K562 (cell line): Measurements from ENCODE around the gene EMD. TPM values are rescaled to one million over a fixed set of nuclear protein-coding genes. Genes with fewer than 3 reads are reported as not detected.
A peak's percentile ranks its signal among the peaks of the same experiment; 100 is the strongest.

Experiments used
- AFF4 ChIP-seq: sonication (generic); formaldehyde crosslinking; IDR thresholded peaks from 2 replicates; pipeline ENCODE4 v1.8.0; 2023; ENCODE audit warnings: mild to moderate bottlenecking, missing genetic modification reagents
- CEBPZ ChIP-seq: fragments of 150-350 bp; IDR thresholded peaks from 2 replicates; pipeline ENCODE4 v1.6.1; 2014; ENCODE audit warnings: low read depth, mild to moderate bottlenecking, low read length, borderline replicate concordance
- ELF4 ChIP-seq: fragments of 450-650 bp; formaldehyde crosslinking; IDR thresholded peaks from 2 replicates; pipeline ENCODE4 v1.4.0; 2022; ENCODE audit warnings: missing genetic modification characterization
- IFI16 ChIP-seq: fragments of 250-450 bp; sonication (Bioruptor Pico); IDR thresholded peaks from 2 replicates; pipeline ENCODE4 v2.1.2; 2022; ENCODE audit warnings: mild to moderate bottlenecking, inconsistent platforms
- MCM7 ChIP-seq, 2 experiments: fragments of 450-650 bp; IDR thresholded peaks; 2 replicates each; pipeline ENCODE4 v1.6.1; 2016 to 2018
- MEIS2 ChIP-seq: fragments of 450-650 bp; IDR thresholded peaks from 2 replicates; pipeline ENCODE4 v1.6.1; 2014; ENCODE audit warnings: mild to moderate bottlenecking; ENCODE audit not compliant: partially characterized antibody
- NEUROD1 ChIP-seq: fragments of 150-350 bp; IDR thresholded peaks from 2 replicates; pipeline ENCODE4 v1.6.1; 2014; ENCODE audit warnings: borderline replicate concordance, low read length, low read depth; ENCODE audit not compliant: partially characterized antibody
- NFIC ChIP-seq: fragments of 450-650 bp; IDR thresholded peaks from 2 replicates; pipeline ENCODE4 v1.6.1; 2017; ENCODE audit warnings: mild to moderate bottlenecking, inconsistent platforms
- NR4A1 ChIP-seq, 2 experiments: fragments of 250-450 bp in 1 of 2; fragments of 450-650 bp in 1 of 2; sonication (Bioruptor Pico) in 1 of 2; IDR thresholded peaks; 2 replicates each; pipeline versions ENCODE4 v1.4.0 to v1.6.1; 2016 to 2020; ENCODE audit warnings: mild to moderate bottlenecking in 2 of 2, missing compliant biosample characterization in 1 of 2, missing genetic modification characterization in 1 of 2, moderate library complexity in 1 of 2
- PCBP2 ChIP-seq: fragments of 200-400 bp; formaldehyde crosslinking; IDR thresholded peaks from 2 replicates; pipeline ENCODE4 v1.6.1; 2018; ENCODE audit warnings: low read length, low read depth, mild to moderate bottlenecking, moderate library complexity; ENCODE audit not compliant: poor library complexity, severe bottlenecking
- POLR2AphosphoS5 ChIP-seq: IDR thresholded peaks from 2 replicates; pipeline ENCODE4 v1.6.1; 2011; ENCODE audit warnings: mild to moderate bottlenecking, low read depth, low read length, moderate library complexity; ENCODE audit not compliant: control insufficient read depth, insufficient read depth
- SIRT6 ChIP-seq: IDR thresholded peaks from one replicate; pipeline ENCODE4 v1.6.1; 2012; ENCODE audit warnings: low read depth, mild to moderate bottlenecking, control low read depth, inconsistent platforms, low read length, moderate library complexity
- SMAD3 ChIP-seq: fragments of 450-650 bp; formaldehyde crosslinking; conservative IDR thresholded peaks from 2 replicates; pipeline ENCODE4 v1.4.0; 2020; ENCODE audit warnings: mild to moderate bottlenecking
- TAF1 ChIP-seq: IDR thresholded peaks from 2 replicates; pipeline ENCODE4 v1.6.1; 2011; ENCODE audit warnings: mild to moderate bottlenecking, low read length, moderate library complexity; ENCODE audit not compliant: insufficient read depth, control insufficient read depth, severe bottlenecking; ENCODE audit errors: extremely low read depth
- THRA ChIP-seq: fragments of 450-650 bp; IDR thresholded peaks from 2 replicates; pipeline ENCODE4 v1.6.1; 2017; ENCODE audit warnings: mild to moderate bottlenecking, moderate library complexity
- U2AF2 ChIP-seq: fragments of 200-400 bp; formaldehyde crosslinking; optimal IDR thresholded peaks from 2 replicates; pipeline ENCODE3; 2017; ENCODE audit warnings: low read depth, mild to moderate bottlenecking, low read length
- ZNF507 ChIP-seq: conservative IDR thresholded peaks from 2 replicates; pipeline ENCODE4 v1.6.1; 2017; ENCODE audit warnings: missing genetic modification characterization, missing compliant biosample characterization
- ZNF75A ChIP-seq: fragments of 450-650 bp; formaldehyde crosslinking; IDR thresholded peaks from 2 replicates; pipeline ENCODE4 v1.4.0; 2020; ENCODE audit warnings: mild to moderate bottlenecking
- polyA plus RNA-seq, 8 experiments: library from polyadenylated mRNA; depleted of rRNA in 4 of 8; stranded (reverse) in 5 of 8; unstranded in 3 of 8; fragments of >200 nt; fragmentation: Nextera tagmentation in 2 of 8; fragmentation: Illumina TruSeq in 1 of 8; extraction: Ambion mirVana in 2 of 8; extraction: Trizol in 1 of 8; gene quantifications; 2 replicates each; pipeline versions ENCODE4 v1.2.1 to v1.2.3, GENCODE V29; 2011 to 2014; ENCODE audit warnings: inconsistent platforms in 1 of 8, missing spikeins in 1 of 8
- total RNA-seq, 7 experiments: library from RNA; depleted of rRNA in 6 of 7; stranded (reverse); fragments of >200 nt in 6 of 7; fragmentation: Illumina TruSeq in 2 of 7; extraction: Trizol in 2 of 7; gene quantifications; 2 replicates each; pipeline versions ENCODE4 v1.2.1 to v1.2.3, GENCODE V29; 2011 to 2021; ENCODE audit warnings: low replicate concordance in 1 of 7

Gene EMD
- total and polyA plus RNA-seq, 9 of the 15 experiments (the other 6 are each of a cell fraction or from before 2014, with no cell fraction given), result 2.3 to 206 (median 61.9) TPM

- no peak for TF ChIP-seq CEBPZ
- peak; percentile 81 for TF ChIP-seq SIRT6
- no peak for TF ChIP-seq IFI16
- no peak for TF ChIP-seq ZNF507 (tag)
- TF ChIP-seq ZNF75A (CRISPR knock-in tag), result no peak
- no peak for TF ChIP-seq PCBP2
- TF ChIP-seq SMAD3 (CRISPR knock-in tag), result peak; percentile 91
- peak; percentile 93 for TF ChIP-seq AFF4
- TF ChIP-seq NR4A1 (CRISPR knock-in tag; IDR thresholded peaks at IDR 0.05), result no peak
- TF ChIP-seq NR4A1 (tag; IDR thresholded peaks at IDR 0.05), result no peak
- no peak for TF ChIP-seq THRA
- TF ChIP-seq MEIS2, result no peak
- TF ChIP-seq ELF4 (CRISPR knock-in tag), result peak; percentile 62; the same call in 1 of the 2 replicates
- no peak for TF ChIP-seq MCM7 (IDR thresholded peaks at IDR 0.05)
- TF ChIP-seq U2AF2, result no peak
- TF ChIP-seq NEUROD1, result peak; percentile 36
- TF ChIP-seq POLR2AphosphoS5, result peak; percentile 93
- TF ChIP-seq TAF1, result peak; percentile 54
- TF ChIP-seq NFIC, result peak; percentile 47
These were observed 22.1 kb downstream of the EMD start (continued) for GRCh38 chrX:154401045-154401799.
